Testis (tissue), 3 donors: ENCODE measurements around the gene GUK1. TPM values are rescaled to one million over a fixed set of nuclear protein-coding genes. Genes with fewer than 3 reads are reported as not detected.

ENCODE experiments used
- DNase-seq: peaks from one replicate; pipeline ENCODE4 v3.0.0-alpha.2; 2019
- H3K27ac ChIP-seq, 2 donors: fragments of 200-600 bp; sonication (generic); one replicate each; pipeline ENCODE4 v1.5.1; 2019
- H3K27me3 ChIP-seq: fragments of 200-600 bp; sonication (generic); one replicate; pipeline ENCODE4 v1.5.1; 2019
- H3K36me3 ChIP-seq: fragments of 200-600 bp; sonication (generic); one replicate; pipeline ENCODE4 v1.5.1; 2017; ENCODE audit warnings: low read depth; ENCODE audit errors: missing control alignments
- H3K4me1 ChIP-seq: fragments of 200-600 bp; sonication (generic); one replicate; pipeline ENCODE4 v1.5.1; 2019
- H3K4me3 ChIP-seq, 2 donors: fragments of 200-600 bp; sonication (generic); one replicate each; pipeline ENCODE4 v1.5.1; 2017 to 2019
- H3K9me3 ChIP-seq: fragments of 200-600 bp; sonication (generic); one replicate; pipeline ENCODE4 v1.5.1; 2017
- POLR2A ChIP-seq: fragments of 450-650 bp; IDR thresholded peaks from one replicate; pipeline ENCODE4 v1.6.1; 2017; ENCODE audit warnings: antibody characterized with exemption, mild to moderate bottlenecking, moderate library complexity
- WGBS, 2 donors: methylation state at CpG; one replicate each; pipeline ENCODE4 v1.1.5; 2018; 5-methylcytosine and 5-hydroxymethylcytosine counted together
- intact Hi-C: fragments of 100-400 bp; cut with DNase I; formaldehyde crosslinking; loops from one replicate; pipeline ENCODE4 v1.15.1; 2023; ENCODE audit warnings: low total_unique reads
- polyA plus RNA-seq: library from polyadenylated mRNA; stranded (reverse); fragments of 350-450 nt; fragmentation: Illumina TruSeq; extraction: RNeasy Lipid Tissue Mini Kit (QIAGEN cat#74804); gene quantifications from one replicate; pipeline ENCODE4 v1.2.3, GENCODE V29; 2014; ENCODE audit warnings: low read depth, low replicate concordance; ENCODE audit not compliant: insufficient read depth
- total RNA-seq, 2 donors: library from RNA; depleted of rRNA; stranded (reverse); fragments of >200 nt; gene quantifications; one replicate each; pipeline ENCODE4 v1.2.3, GENCODE V29; 2016
- TF ChIP-seq, protein P1 (sequence below), 3 experiments: fragments of 450-650 bp in 2 of 3; fragments of 200-600 bp in 1 of 3; sonication (generic) in 1 of 3; IDR thresholded peaks; one replicate each; pipeline ENCODE4 v1.5.1; 2016 to 2019; ENCODE audit warnings: antibody characterized with exemption in 3 of 3, mild to moderate bottlenecking in 2 of 3, moderate library complexity in 1 of 3

The GUK1 gene
- total and polyA plus RNA-seq, 3 donors from 2014 or later: 236 to 343 (median 298) TPM

DNA sequence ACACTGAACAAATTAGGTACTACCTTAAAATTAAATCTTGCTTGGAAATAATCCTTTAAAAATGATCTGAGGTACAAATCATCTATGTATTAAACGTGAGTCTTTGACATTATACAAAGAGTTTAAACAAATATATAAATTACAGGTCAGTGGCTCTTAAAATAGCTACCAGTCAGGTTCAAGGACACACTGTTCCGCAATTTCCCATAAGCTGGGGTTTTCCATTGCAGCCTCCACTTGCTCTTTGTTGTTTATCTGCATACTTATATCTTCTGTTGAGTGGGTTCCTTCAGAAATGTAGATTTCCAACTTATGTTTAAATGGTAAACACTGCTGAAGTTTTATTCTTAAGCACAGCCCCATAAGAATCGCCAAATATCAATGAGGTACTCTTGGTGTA is 25.3 kb upstream of the GUK1 start:
- Histone ChIP-seq H3K27ac (no peak overlapping the region), H3K4me3 (no peak overlapping the region)
- intact Hi-C loops: no loop called here

DNA sequence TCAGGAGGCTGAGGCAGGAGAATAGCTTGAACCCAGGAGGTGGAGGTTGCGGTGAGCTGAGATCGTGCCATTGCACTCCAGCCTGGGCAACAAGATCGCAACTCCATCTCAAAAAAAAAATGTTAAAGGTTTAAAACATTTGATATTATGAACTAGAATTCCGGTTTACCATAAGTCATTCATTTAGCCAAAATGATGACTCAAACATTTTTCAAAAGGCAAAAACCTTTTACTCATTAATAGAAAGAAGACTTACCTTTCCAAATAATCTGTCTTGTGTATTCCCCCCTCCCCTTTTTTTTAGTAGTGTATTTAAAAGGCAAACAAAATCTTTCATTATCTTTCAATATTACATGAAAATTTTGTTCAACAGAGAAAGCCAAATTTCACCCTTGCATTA is 22.7 kb upstream of the GUK1 start:
- H3K27ac ChIP-seq: no peak overlapping the region
- intact Hi-C loops: no loop called here
- H3K36me3 ChIP-seq: no peaks in the 10 kb centered on the region
- DNase-seq: no peak
- H3K4me3 ChIP-seq: no peak overlapping the region
- no peaks in the 10 kb centered on the region for H3K27me3 ChIP-seq
- WGBS, 2 donors: 94 to 95% methylated on average over 4 of the region's 4 CpGs
- H3K9me3 ChIP-seq: no peaks in the 10 kb centered on the region
- TF ChIP-seq, protein P1, sequence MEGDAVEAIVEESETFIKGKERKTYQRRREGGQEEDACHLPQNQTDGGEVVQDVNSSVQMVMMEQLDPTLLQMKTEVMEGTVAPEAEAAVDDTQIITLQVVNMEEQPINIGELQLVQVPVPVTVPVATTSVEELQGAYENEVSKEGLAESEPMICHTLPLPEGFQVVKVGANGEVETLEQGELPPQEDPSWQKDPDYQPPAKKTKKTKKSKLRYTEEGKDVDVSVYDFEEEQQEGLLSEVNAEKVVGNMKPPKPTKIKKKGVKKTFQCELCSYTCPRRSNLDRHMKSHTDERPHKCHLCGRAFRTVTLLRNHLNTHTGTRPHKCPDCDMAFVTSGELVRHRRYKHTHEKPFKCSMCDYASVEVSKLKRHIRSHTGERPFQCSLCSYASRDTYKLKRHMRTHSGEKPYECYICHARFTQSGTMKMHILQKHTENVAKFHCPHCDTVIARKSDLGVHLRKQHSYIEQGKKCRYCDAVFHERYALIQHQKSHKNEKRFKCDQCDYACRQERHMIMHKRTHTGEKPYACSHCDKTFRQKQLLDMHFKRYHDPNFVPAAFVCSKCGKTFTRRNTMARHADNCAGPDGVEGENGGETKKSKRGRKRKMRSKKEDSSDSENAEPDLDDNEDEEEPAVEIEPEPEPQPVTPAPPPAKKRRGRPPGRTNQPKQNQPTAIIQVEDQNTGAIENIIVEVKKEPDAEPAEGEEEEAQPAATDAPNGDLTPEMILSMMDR (IDR thresholded peaks at IDR 0.05): no peak
- no peak for TF ChIP-seq POLR2A
- H3K4me1 ChIP-seq: no peaks in the 10 kb centered on the region

More for the DNA sequence above, 25.3 kb upstream of the GUK1 start:
- DNase-seq: no peak
- Histone ChIP-seq H3K36me3 (no peaks in the 10 kb centered on the region), H3K9me3 (no peaks in the 10 kb centered on the region), H3K4me1 (peaks cover 6% of the 10 kb centered on the region), H3K27me3 (no peaks in the 10 kb centered on the region)
- TF ChIP-seq, protein P1 (IDR thresholded peaks at IDR 0.05): no peak
- no peak for TF ChIP-seq POLR2A
- whole genome bisulfite sequencing, 2 donors: 61 to 69% methylated on average over 3 of the region's 3 CpGs

DNA sequence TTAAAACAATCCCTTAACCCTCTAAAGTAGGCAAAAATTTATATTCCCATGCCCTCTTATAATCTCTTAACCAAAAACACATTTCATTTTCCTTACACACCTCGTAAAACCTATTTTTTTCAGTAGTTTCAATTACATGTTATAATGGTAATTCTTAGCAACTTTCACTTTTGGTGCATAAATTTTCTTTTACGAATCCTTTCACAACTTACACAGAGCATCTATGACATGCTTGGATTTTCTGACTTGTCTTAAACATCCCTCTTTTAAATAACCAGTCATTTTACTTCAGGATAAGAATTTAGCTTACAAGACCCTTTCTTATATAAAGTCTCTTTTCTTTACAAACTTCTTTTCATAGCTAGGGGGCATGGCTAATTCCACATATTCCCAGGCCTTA is 22.0 kb upstream of the GUK1 start:
- no peak for TF ChIP-seq POLR2A
- TF ChIP-seq, protein P1 (IDR thresholded peaks at IDR 0.05): no peak
- no peak for DNase-seq
- H3K36me3 ChIP-seq: no peaks in the 10 kb centered on the region
- no peaks in the 10 kb centered on the region for H3K27me3 ChIP-seq
- intact Hi-C loops: no loop called here
- no peak overlapping the region for H3K27ac ChIP-seq
- no peaks in the 10 kb centered on the region for H3K4me1 ChIP-seq
- H3K4me3 ChIP-seq: no peak overlapping the region
- no peaks in the 10 kb centered on the region for H3K9me3 ChIP-seq
- WGBS, 2 donors: 88 to 91% methylated on average over 2 of the region's 2 CpGs

DNA sequence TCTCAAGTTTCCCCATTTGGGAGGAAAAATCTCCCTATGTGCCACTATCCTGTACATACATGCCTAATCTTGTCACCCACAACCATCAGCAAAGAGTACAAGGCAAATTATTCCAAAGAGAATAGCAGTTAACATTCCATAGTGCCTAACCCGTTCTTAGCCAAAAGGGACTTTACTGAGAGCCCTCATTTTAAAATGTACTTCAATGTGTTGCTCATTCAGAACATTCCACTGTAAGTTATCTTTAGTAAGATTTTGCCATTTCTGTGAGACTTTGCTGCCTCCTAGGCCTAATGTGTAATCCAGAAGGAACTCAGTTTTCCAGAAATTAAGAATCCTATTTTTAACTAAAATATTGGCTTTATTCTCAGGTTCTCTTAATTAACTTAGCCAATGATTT is 19.7 kb upstream of the GUK1 start:
- intact Hi-C loops: no loop called here
- no peak overlapping the region for H3K4me3 ChIP-seq
- H3K9me3 ChIP-seq: no peaks in the 10 kb centered on the region
- DNase-seq: no peak
- H3K27ac ChIP-seq: no peak overlapping the region
- TF ChIP-seq, protein P1 (IDR thresholded peaks at IDR 0.05): no peak
- no peak for TF ChIP-seq POLR2A
- H3K36me3 ChIP-seq: no peaks in the 10 kb centered on the region
- H3K27me3 ChIP-seq: no peaks in the 10 kb centered on the region
- H3K4me1 ChIP-seq: no peaks in the 10 kb centered on the region
- 53 to 71% methylated on average over 1 of the region's 1 CpG for WGBS, 2 donors

DNA sequence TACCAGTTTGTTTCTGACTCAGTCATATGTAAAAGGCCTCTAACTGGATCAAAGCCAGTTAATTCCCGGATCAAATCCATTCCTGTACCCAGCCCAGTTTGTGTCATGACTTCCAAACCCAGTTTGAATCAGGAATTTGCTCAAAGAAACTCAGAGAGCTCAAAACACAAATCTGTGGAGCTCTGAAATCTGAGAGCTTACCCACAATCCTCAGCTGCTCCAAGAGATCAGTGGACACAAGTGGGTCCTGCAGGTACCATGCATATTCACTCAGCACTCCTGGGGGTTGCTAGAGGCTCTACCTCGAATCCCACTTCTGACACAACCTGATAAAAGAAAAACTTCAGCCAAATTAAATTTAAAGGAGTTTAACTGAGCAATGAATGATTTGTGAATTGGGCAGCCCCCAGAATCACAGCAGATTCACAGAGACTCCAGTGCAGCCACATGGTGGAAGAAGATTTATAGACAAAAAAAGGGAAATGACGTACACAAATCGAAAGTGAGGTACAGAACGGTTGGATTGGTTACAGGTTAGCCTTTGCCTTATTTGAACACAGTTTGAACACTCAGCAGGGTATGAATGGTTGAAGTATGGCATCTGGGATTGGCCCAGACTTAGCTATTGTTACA is 19.1 kb upstream of the GUK1 start:
- Histone ChIP-seq H3K4me1 (no peaks in the 10 kb centered on the region), H3K4me3 (no peak overlapping the region), H3K36me3 (no peaks in the 10 kb centered on the region), H3K27me3 (no peaks in the 10 kb centered on the region), H3K27ac (no peak overlapping the region), H3K9me3 (no peaks in the 10 kb centered on the region)
- 77 to 79% methylated on average over 5 of the region's 5 CpGs for WGBS, 2 donors
- intact Hi-C loops: no loop called here
- no peak for TF ChIP-seq POLR2A
- TF ChIP-seq, protein P1 (IDR thresholded peaks at IDR 0.05): no peak
- DNase-seq: no peak
